HCT116 (cell line): ENCODE measurements around the gene TMPRSS7. TPM values are rescaled to one million over a fixed set of nuclear protein-coding genes. Genes with fewer than 3 reads are reported as not detected.

Source experiments
- ATAC-seq: fragments of 200-7000 bp; cut with Tn5 transposase; 2 replicates; pipeline ENCODE4 v1.9.1; 2020; ENCODE audit warnings: mild to moderate bottlenecking, moderate library complexity
- BruUV-seq: library from RNA; stranded (reverse); fragments of 400-500 nt; replicated peaks from 2 replicates; lab custom pipeline; 2021; lab: Mats Ljungman, UMichigan
- CTCF ChIA-PET: fragments of 300-600 bp; sonication (Branson Sonifier 250); formaldehyde crosslinking; loops from one replicate; lab custom pipeline; 2021; ENCODE audit warnings: antibody characterized with exemption; lab: Charles Lee
- POLR2A ChIA-PET: fragments of 300-600, 350-600 bp; sonication (Branson Sonifier 250); formaldehyde crosslinking; loops from one replicate; lab custom pipeline; 2021; ENCODE audit warnings: antibody characterized with exemption; lab: Charles Lee
- RAD21 ChIA-PET, 2 experiments: fragments of 300-600 bp; sonication (Branson Sonifier 250); formaldehyde crosslinking; loops; one replicate each; lab custom pipeline; 2023; ENCODE audit warnings: low total read pairs in 2 of 2; ENCODE audit not compliant: uncharacterized antibody in 2 of 2, unreplicated experiment in 2 of 2, low non-redundant PET in 1 of 2; lab: Charles Lee
- DNase-seq: peaks from one replicate; pipeline ENCODE4 v3.0.0-alpha.2; 2010; ENCODE audit warnings: low read depth, low spot score
- H2AFZ ChIP-seq: fragments of 200-600 bp; shearing (Covaris generic), sonication (generic); 2 replicates; pipeline ENCODE4 v1.6.1; 2017; ENCODE audit warnings: low read depth, mixed run types, mixed read lengths, antibody characterized with exemption, low read length; ENCODE audit not compliant: poor library complexity, severe bottlenecking
- H3K27ac ChIP-seq: 2 replicates; pipeline ENCODE4 v1.5.1; 2012; ENCODE audit warnings: low read depth, low read length
- H3K27me3 ChIP-seq: fragments of 200-600 bp; sonication (generic); 2 replicates; pipeline ENCODE4 v1.6.1; 2016; ENCODE audit warnings: mixed run types, low read length, mixed read lengths; ENCODE audit not compliant: insufficient read depth
- H3K36me3 ChIP-seq, 2 experiments: fragments of 200-500 bp in 1 of 2; fragments of 200-600 bp in 1 of 2; sonication (Bioruptor generic) in 1 of 2; sonication (generic) in 1 of 2; 2 replicates each; pipeline versions ENCODE4 v1.5.1 to v1.6.1; 2014 to 2016; ENCODE audit warnings: low read length in 2 of 2, inconsistent platforms in 1 of 2, mixed read lengths in 1 of 2, mixed run types in 1 of 2; ENCODE audit not compliant: insufficient read depth in 2 of 2, control insufficient read depth in 1 of 2
- H3K4me1 ChIP-seq, 2 experiments: fragments of 200-600 bp in 1 of 2; sonication (generic) in 1 of 2; 2 replicates each; pipeline versions ENCODE4 v1.5.1 to v1.6.1; 2012 to 2017; ENCODE audit warnings: low read length in 2 of 2, inconsistent platforms in 1 of 2, mild to moderate bottlenecking in 1 of 2, mixed read lengths in 1 of 2, mixed run types in 1 of 2, moderate library complexity in 1 of 2; ENCODE audit not compliant: insufficient read depth in 2 of 2, control insufficient read depth in 1 of 2
- H3K4me2 ChIP-seq: fragments of 200-600 bp; sonication (generic); 2 replicates; pipeline ENCODE4 v1.6.1; 2017; ENCODE audit warnings: mixed run types, low read length, mixed read lengths
- H3K4me3 ChIP-seq, 2 experiments: fragments of 200-600 bp in 1 of 2; sonication (generic) in 1 of 2; replicated peaks in 1 of 2; 2 replicates each; pipeline ENCODE4 v1.5.1; 2011 to 2016; ENCODE audit warnings: low read length in 2 of 2, control low read depth in 1 of 2, low read depth in 1 of 2, mild to moderate bottlenecking in 1 of 2, mixed read lengths in 1 of 2, mixed run types in 1 of 2
- H3K79me2 ChIP-seq: fragments of 200-600 bp; sonication (generic); 2 replicates; pipeline ENCODE4 v1.6.1; 2017; ENCODE audit warnings: mild to moderate bottlenecking, mixed run types, low read length, moderate library complexity, mixed read lengths; ENCODE audit not compliant: insufficient read depth
- H3K9ac ChIP-seq: fragments of 200-600 bp; sonication (generic); 2 replicates; pipeline ENCODE4 v1.6.1; 2016; ENCODE audit warnings: low read length, mixed read lengths
- H3K9me2 ChIP-seq: fragments of 200-600 bp; sonication (generic), shearing (Covaris generic); 2 replicates; pipeline ENCODE4 v1.6.1; 2017; ENCODE audit warnings: mixed run types, mild to moderate bottlenecking, moderate library complexity; ENCODE audit not compliant: insufficient read depth
- H3K9me3 ChIP-seq, 2 experiments: fragments of 200-500 bp in 1 of 2; fragments of 200-600 bp in 1 of 2; sonication (Bioruptor generic) in 1 of 2; sonication (generic) in 1 of 2; 2 replicates each; pipeline ENCODE4 v1.6.1; 2014 to 2017; ENCODE audit warnings: low read length in 2 of 2, mixed read lengths in 2 of 2, inconsistent platforms in 1 of 2, low read depth in 1 of 2, mild to moderate bottlenecking in 1 of 2, mixed run types in 1 of 2, moderate library complexity in 1 of 2; ENCODE audit not compliant: control insufficient read depth in 1 of 2, insufficient read depth in 1 of 2
- H4K20me1 ChIP-seq: fragments of 200-600 bp; sonication (generic), shearing (Covaris generic); 2 replicates; pipeline ENCODE4 v1.6.1; 2017; ENCODE audit warnings: mixed run types, mild to moderate bottlenecking, moderate library complexity; ENCODE audit not compliant: insufficient read depth
- EGR1 ChIP-seq: IDR thresholded peaks from 2 replicates; pipeline ENCODE4 v1.6.1; 2012; ENCODE audit warnings: low read depth
- JUND ChIP-seq: IDR thresholded peaks from 2 replicates; pipeline ENCODE4 v1.6.1; 2012
- ZNF274 ChIP-seq: fragments of 200-500 bp; sonication (Bioruptor generic); IDR thresholded peaks from 2 replicates; pipeline ENCODE4 v1.6.1; 2014; ENCODE audit warnings: mild to moderate bottlenecking, low read depth, low read length, inconsistent platforms
- intact Hi-C: fragments of 100-400 bp; cut with micrococcal nuclease; formaldehyde crosslinking; loops from 2 replicates; pipeline ENCODE4 v1.10.0; 2022
- total RNA-seq: library from RNA; stranded (reverse); gene quantifications from one replicate; pipeline ENCODE4 v1.2.1, GENCODE V29; 2021; ENCODE audit not compliant: unreplicated experiment
- TF ChIP-seq, protein P1 (sequence below): IDR thresholded peaks from 2 replicates; pipeline ENCODE4 v1.6.1; 2012
- TF ChIP-seq, protein P2 (sequence below): IDR thresholded peaks from 2 replicates; pipeline ENCODE4 v1.6.1; 2011; ENCODE audit warnings: mild to moderate bottlenecking, low read length, moderate library complexity; ENCODE audit not compliant: insufficient replicate concordance; ENCODE audit errors: extremely low read depth
- TF ChIP-seq, protein P3 (sequence below), 3 experiments: fragments of 200-600 bp in 1 of 3; sonication (generic) in 1 of 3; IDR thresholded peaks in 2 of 3; conservative IDR thresholded peaks in 1 of 3; 2 replicates each; pipeline ENCODE4 v1.5.1; 2012 to 2017; ENCODE audit warnings: low read depth in 2 of 3, low read length in 2 of 3, antibody characterized with exemption in 1 of 3, borderline replicate concordance in 1 of 3, control low read depth in 1 of 3, mild to moderate bottlenecking in 1 of 3, mixed read lengths in 1 of 3, mixed run types in 1 of 3, moderate library complexity in 1 of 3; ENCODE audit not compliant: insufficient read depth in 1 of 3

The TMPRSS7 gene
- total RNA-seq, 1 experiment from 2014 or later, result not detected

DNA sequence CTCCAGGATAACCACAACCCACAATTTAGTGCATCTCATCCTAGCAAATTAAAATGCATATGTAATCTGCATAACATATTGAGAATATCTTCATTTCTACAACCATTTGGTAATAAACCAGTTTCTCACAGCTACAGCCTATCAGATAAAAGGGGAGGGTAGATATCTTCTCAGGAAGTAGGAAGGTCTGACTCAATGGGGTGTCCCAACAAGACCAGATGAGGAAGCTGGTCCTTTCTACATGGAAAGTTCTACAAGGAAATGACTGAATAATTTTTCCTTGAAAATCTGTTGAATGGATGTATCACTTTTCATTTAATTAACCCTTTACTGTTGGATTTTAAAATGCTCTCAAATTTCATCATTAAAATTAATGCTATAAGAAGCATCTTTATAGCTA is 17.4 kb upstream of the TMPRSS7 start:
- no peak overlapping the region for H3K9ac ChIP-seq
- H3K4me3 ChIP-seq, result no peak overlapping the region
- RAD21 ChIA-PET, result no interaction called here
- H3K9me2 ChIP-seq, result no peaks in the 10 kb centered on the region
- CTCF ChIA-PET, result interaction anchor here (1.0 to 1.7 kb wide), 3 partner anchors 9 to 28 kb away, joined by 3 to 6 read pairs (median 4); no protein-coding TSS in a partner anchor
- no peak overlapping the region for H3K27ac ChIP-seq
- TF ChIP-seq ZNF274 (no peak), JUND (no peak), EGR1 (no peak)
- TF ChIP-seq, protein P1, sequence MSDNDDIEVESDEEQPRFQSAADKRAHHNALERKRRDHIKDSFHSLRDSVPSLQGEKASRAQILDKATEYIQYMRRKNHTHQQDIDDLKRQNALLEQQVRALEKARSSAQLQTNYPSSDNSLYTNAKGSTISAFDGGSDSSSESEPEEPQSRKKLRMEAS, result no peak
- TF ChIP-seq, protein P2, sequence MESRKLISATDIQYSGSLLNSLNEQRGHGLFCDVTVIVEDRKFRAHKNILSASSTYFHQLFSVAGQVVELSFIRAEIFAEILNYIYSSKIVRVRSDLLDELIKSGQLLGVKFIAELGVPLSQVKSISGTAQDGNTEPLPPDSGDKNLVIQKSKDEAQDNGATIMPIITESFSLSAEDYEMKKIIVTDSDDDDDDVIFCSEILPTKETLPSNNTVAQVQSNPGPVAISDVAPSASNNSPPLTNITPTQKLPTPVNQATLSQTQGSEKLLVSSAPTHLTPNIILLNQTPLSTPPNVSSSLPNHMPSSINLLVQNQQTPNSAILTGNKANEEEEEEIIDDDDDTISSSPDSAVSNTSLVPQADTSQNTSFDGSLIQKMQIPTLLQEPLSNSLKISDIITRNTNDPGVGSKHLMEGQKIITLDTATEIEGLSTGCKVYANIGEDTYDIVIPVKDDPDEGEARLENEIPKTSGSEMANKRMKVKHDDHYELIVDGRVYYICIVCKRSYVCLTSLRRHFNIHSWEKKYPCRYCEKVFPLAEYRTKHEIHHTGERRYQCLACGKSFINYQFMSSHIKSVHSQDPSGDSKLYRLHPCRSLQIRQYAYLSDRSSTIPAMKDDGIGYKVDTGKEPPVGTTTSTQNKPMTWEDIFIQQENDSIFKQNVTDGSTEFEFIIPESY, result no peak
- TF ChIP-seq, protein P3, sequence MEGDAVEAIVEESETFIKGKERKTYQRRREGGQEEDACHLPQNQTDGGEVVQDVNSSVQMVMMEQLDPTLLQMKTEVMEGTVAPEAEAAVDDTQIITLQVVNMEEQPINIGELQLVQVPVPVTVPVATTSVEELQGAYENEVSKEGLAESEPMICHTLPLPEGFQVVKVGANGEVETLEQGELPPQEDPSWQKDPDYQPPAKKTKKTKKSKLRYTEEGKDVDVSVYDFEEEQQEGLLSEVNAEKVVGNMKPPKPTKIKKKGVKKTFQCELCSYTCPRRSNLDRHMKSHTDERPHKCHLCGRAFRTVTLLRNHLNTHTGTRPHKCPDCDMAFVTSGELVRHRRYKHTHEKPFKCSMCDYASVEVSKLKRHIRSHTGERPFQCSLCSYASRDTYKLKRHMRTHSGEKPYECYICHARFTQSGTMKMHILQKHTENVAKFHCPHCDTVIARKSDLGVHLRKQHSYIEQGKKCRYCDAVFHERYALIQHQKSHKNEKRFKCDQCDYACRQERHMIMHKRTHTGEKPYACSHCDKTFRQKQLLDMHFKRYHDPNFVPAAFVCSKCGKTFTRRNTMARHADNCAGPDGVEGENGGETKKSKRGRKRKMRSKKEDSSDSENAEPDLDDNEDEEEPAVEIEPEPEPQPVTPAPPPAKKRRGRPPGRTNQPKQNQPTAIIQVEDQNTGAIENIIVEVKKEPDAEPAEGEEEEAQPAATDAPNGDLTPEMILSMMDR (IDR thresholded peaks at IDR 0.05 in 2 of 3, conservative IDR thresholded peaks at IDR 0.05 in 1 of 3; ENCODE audit: borderline replicate concordance in 1 of 3, insufficient read depth in 1 of 3, low read depth in 2 of 3, low read length in 2 of 3), result no peak
- no peaks in the 10 kb centered on the region for H3K9me3 ChIP-seq
- DNase-seq (no peak), ATAC-seq (no peak)
- H3K27me3 ChIP-seq, result no peaks in the 10 kb centered on the region
- peaks cover 0 to 11% of the 10 kb centered on the region in 2 experiments; a peak in 2 of 4 replicates for H3K4me1 ChIP-seq
- intact Hi-C loops, result no loop called here
- H3K36me3 ChIP-seq, result no peaks in the 10 kb centered on the region; a peak in 1 of 4 replicates
- H3K79me2 ChIP-seq, result no peaks in the 10 kb centered on the region
- H4K20me1 ChIP-seq, result no peaks in the 10 kb centered on the region
- POLR2A ChIA-PET, result interaction anchor here (1.4 kb wide), 1 partner anchor 38 kb away, joined by 3 read pairs; the partner anchor contains the start of gene ABHD10
- H3K4me2 ChIP-seq, result no peak overlapping the region
- H2AFZ ChIP-seq, result peak overlapping the region; percentile 20
- no TSS peak for BruUV-seq
